Thyroid gland (tissue), 4 donors: Measurements from ENCODE around the gene CTNNA2. TPM values are rescaled to one million over a fixed set of nuclear protein-coding genes. Genes with fewer than 3 reads are reported as not detected.

Source experiments
- DNase-seq, 2 donors: peaks; one replicate each; pipeline ENCODE4 v3.0.0-alpha.2; 2019
- H3K27ac ChIP-seq, 3 donors: fragments of 200-600 bp; sonication (generic); 1 replicate in 2 of 3; 2 replicates in 1 of 3; pipeline ENCODE4 v1.5.1; 2016 to 2019; ENCODE audit warnings: mild to moderate bottlenecking in 1 of 3, moderate library complexity in 1 of 3
- H3K27me3 ChIP-seq: fragments of 200-600 bp; sonication (generic); one replicate; pipeline ENCODE4 v1.5.1; 2019
- H3K36me3 ChIP-seq, 2 donors: fragments of 200-600 bp; sonication (generic); one replicate each; pipeline ENCODE4 v1.5.1; 2016 to 2019
- H3K4me1 ChIP-seq, 2 donors: fragments of 200-600 bp; sonication (generic); one replicate each; pipeline ENCODE4 v1.5.1; 2017 to 2019
- H3K4me3 ChIP-seq, 3 donors: fragments of 200-600 bp; sonication (generic); replicated peaks in 1 of 3; 1 replicate in 2 of 3; 2 replicates in 1 of 3; pipeline ENCODE4 v1.5.1; 2016; ENCODE audit warnings: mild to moderate bottlenecking in 1 of 3
- H3K9me3 ChIP-seq: fragments of 200-600 bp; sonication (generic); one replicate; pipeline ENCODE4 v1.5.1; 2017
- CTCF ChIP-seq, 6 experiments: fragments of 200-600 bp in 3 of 6; fragments of 450-650 bp in 3 of 6; sonication (generic) in 3 of 6; IDR thresholded peaks; one replicate each; pipeline ENCODE4 v1.5.1; 2016 to 2019; ENCODE audit warnings: antibody characterized with exemption in 6 of 6, mild to moderate bottlenecking in 2 of 6, inconsistent platforms in 1 of 6, moderate library complexity in 1 of 6
- POLR2A ChIP-seq, 2 donors: fragments of 450-650 bp; IDR thresholded peaks; one replicate each; pipeline ENCODE4 v1.6.1; 2017; ENCODE audit warnings: antibody characterized with exemption in 2 of 2, mild to moderate bottlenecking in 2 of 2, moderate library complexity in 1 of 2
- WGBS, 2 donors: methylation state at CpG; one replicate each; pipeline ENCODE4 v1.1.5; 2017; 5-methylcytosine and 5-hydroxymethylcytosine counted together
- intact Hi-C: fragments of 100-400 bp; cut with DNase I; formaldehyde crosslinking; loops from one replicate; pipeline ENCODE4 v1.15.1; 2023
- total RNA-seq, 4 donors: library from RNA; depleted of rRNA; stranded (reverse); fragments of >200 nt; gene quantifications; one replicate each; pipeline ENCODE4 v1.2.3, GENCODE V29; 2016

Gene CTNNA2
- total RNA-seq, 4 donors from 2014 or later, result 0.13 to 0.44 (median 0.22) TPM; not detected in 1

GRCh38 chr2:80417737-80418136 lies 904.9 kb downstream of the CTNNA2 start:
- 38 to 58% methylated on average over 1 of the region's 1 CpG for WGBS, 2 donors
- intact Hi-C loops, result no loop called here
- TF ChIP-seq POLR2A (IDR thresholded peaks at IDR 0.05) (no peak), CTCF (IDR thresholded peaks at IDR 0.05) (no peak)
- H3K36me3 ChIP-seq, result no peaks in the 10 kb centered on the region
- no peak overlapping the region for H3K4me3 ChIP-seq
- no peaks in the 10 kb centered on the region for H3K27me3 ChIP-seq
- H3K4me1 ChIP-seq, result no peaks in the 10 kb centered on the region
- no peaks in the 10 kb centered on the region for H3K9me3 ChIP-seq
- no peak for DNase-seq
- H3K27ac ChIP-seq, result no peak overlapping the region

DNA sequence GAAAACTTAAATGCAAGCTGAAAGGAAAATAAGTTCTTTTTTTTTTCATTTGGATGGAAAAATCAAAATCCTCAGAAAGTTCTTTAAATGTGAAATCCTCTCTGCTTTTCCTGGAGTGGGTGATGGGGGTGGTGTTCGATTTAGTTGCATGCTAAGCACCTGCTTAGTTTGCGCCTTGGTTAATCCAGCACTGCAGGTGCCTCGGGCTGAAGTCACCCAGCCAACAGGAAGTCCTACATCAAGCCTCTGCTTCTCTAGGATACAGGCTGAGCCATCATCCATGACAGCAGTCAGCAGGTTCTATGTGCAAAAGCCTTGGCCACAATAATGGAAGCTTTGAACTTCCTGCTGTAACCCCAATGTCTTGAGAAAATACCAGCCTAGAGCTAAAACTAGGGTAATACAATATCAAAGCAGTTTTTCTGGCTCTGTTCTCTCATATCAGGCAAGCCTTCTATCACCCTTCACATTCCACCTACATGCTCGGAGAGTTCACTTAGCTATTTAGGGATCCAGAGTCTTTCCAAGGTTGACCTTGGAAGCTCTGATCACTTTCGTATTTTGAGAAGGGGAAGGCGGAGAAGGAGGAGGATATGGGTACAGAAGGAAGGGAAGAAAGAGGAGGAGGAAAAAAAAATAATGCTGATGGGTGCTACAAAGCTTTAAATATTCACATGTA lies 907.8 kb downstream of the CTNNA2 start:
- H3K4me3 ChIP-seq, result no peak overlapping the region
- TF ChIP-seq CTCF (IDR thresholded peaks at IDR 0.05) (no peak), POLR2A (IDR thresholded peaks at IDR 0.05) (no peak)
- H3K9me3 ChIP-seq, result no peaks in the 10 kb centered on the region
- no peak for DNase-seq
- no peak overlapping the region for H3K27ac ChIP-seq
- H3K27me3 ChIP-seq, result no peaks in the 10 kb centered on the region
- intact Hi-C loops, result no loop called here
- 81 to 87% methylated on average over 6 of the region's 6 CpGs for WGBS, 2 donors
- no peaks in the 10 kb centered on the region for H3K36me3 ChIP-seq
- H3K4me1 ChIP-seq, result no peaks in the 10 kb centered on the region

DNA sequence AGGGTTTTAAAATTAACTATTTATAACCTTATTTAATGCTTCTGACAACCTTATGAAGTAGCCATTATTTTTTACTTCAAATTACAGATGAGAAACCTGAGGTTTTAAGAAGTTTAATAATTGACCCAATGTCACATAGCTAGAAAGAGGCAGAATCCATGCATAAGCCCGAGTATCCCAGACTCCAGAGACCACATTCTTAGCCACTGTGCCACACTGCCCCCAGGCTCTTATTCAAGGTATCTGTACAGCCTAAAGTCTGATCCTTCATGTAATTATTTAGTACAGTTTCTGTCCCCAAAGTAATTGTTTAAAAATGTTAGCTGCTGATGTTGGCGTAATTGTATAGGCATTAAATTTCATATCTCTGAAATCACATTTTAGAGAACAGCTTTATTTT lies 916.4 kb downstream of the CTNNA2 start:
- Histone ChIP-seq H3K4me3 (no peak overlapping the region), H3K27ac (no peak overlapping the region), H3K36me3 (no peaks in the 10 kb centered on the region), H3K9me3 (no peaks in the 10 kb centered on the region), H3K4me1 (peaks cover 19 to 25% of the 10 kb centered on the region in 2 donors), H3K27me3 (no peaks in the 10 kb centered on the region)
- no peak for DNase-seq
- WGBS, 2 donors, result 76 to 90% methylated on average over 2 of the region's 2 CpGs
- TF ChIP-seq CTCF (IDR thresholded peaks at IDR 0.05), result no peak
- no peak for TF ChIP-seq POLR2A (IDR thresholded peaks at IDR 0.05)
- intact Hi-C loops, result no loop called here

GRCh38 chr2:80437959-80438358 lies 925.1 kb downstream of the CTNNA2 start:
- no peak for TF ChIP-seq CTCF (IDR thresholded peaks at IDR 0.05)
- TF ChIP-seq POLR2A (IDR thresholded peaks at IDR 0.05), result no peak
- intact Hi-C loops, result no loop called here
- DNase-seq, result no peak
- Histone ChIP-seq H3K4me1 (peaks cover 11 to 14% of the 10 kb centered on the region in 2 donors), H3K4me3 (no peak overlapping the region), H3K27me3 (no peaks in the 10 kb centered on the region), H3K36me3 (no peaks in the 10 kb centered on the region), H3K9me3 (no peaks in the 10 kb centered on the region), H3K27ac (no peak overlapping the region)
- WGBS, 2 donors, result 77 to 96% methylated on average over 5 of the region's 5 CpGs

- Histone ChIP-seq H3K4me1 (peaks cover 11 to 13% of the 10 kb centered on the region in 2 donors), H3K9me3 (no peaks in the 10 kb centered on the region), H3K27me3 (no peaks in the 10 kb centered on the region), H3K27ac (no peak overlapping the region), H3K4me3 (no peak overlapping the region), H3K36me3 (no peaks in the 10 kb centered on the region)
- DNase-seq, result no peak
- intact Hi-C loops, result no loop called here
- WGBS, 2 donors, result 90 to 91% methylated on average over 2 of the region's 2 CpGs
- TF ChIP-seq CTCF (IDR thresholded peaks at IDR 0.05) (no peak), POLR2A (IDR thresholded peaks at IDR 0.05) (no peak)
Measured at GRCh38 chr2:80438686-80439085, 925.8 kb downstream of the CTNNA2 start.
